Natural killer cell (primary cell): ENCODE data around the gene DSTN. TPM values are rescaled to one million over a fixed set of nuclear protein-coding genes. Genes with fewer than 3 reads are reported as not detected.

Source experiments
- ATAC-seq, 3 donors: fragments of 150-1000 bp in 2 of 3; fragments of 200-7000 bp in 1 of 3; cut with Tn5 transposase; 1 replicate in 1 of 3; 2 replicates in 2 of 3; pipeline ENCODE4 v1.10.0; 2021; ENCODE audit warnings: mild to moderate bottlenecking in 2 of 3, moderate library complexity in 2 of 3
- DNase-seq, 2 donors: peaks; one replicate each; pipeline versions ENCODE4 v3.0.0 to v3.0.0-alpha.2; 2013 to 2021; ENCODE audit warnings: mixed read lengths in 1 of 2
- H3K27ac ChIP-seq: one replicate; pipeline ENCODE4 v1.5.1; 2013; ENCODE audit warnings: mild to moderate bottlenecking, low read length
- H3K27me3 ChIP-seq: one replicate; pipeline ENCODE4 v1.6.1; 2013; ENCODE audit warnings: low read length; ENCODE audit not compliant: control insufficient read depth, insufficient read depth
- H3K36me3 ChIP-seq: one replicate; pipeline ENCODE4 v1.6.1; 2013; ENCODE audit warnings: low read length; ENCODE audit not compliant: control insufficient read depth, insufficient read depth
- H3K4me1 ChIP-seq: one replicate; pipeline ENCODE4 v1.6.1; 2013; ENCODE audit warnings: low read length; ENCODE audit not compliant: control insufficient read depth, insufficient read depth
- H3K4me3 ChIP-seq: one replicate; pipeline ENCODE4 v1.5.1; 2013; ENCODE audit warnings: low read length
- H3K9me3 ChIP-seq: one replicate; pipeline ENCODE4 v1.6.1; 2013; ENCODE audit warnings: low read length; ENCODE audit not compliant: control insufficient read depth, insufficient read depth
- H3K27ac Mint-ChIP-seq, 2 donors: one replicate each; pipeline ENCODE4 v1.8.0; 2022; ENCODE audit warnings: mild to moderate bottlenecking in 2 of 2, mixed read lengths in 2 of 2, moderate library complexity in 1 of 2
- H3K27me3 Mint-ChIP-seq, 2 donors: one replicate each; pipeline ENCODE4 v1.8.0; 2022; ENCODE audit warnings: low read depth in 2 of 2, mixed read lengths in 2 of 2
- H3K36me3 Mint-ChIP-seq: one replicate; pipeline ENCODE4 v1.8.0; 2022; ENCODE audit warnings: mixed read lengths
- H3K4me1 Mint-ChIP-seq, 2 donors: one replicate each; pipeline ENCODE4 v1.8.0; 2022; ENCODE audit warnings: mixed read lengths in 2 of 2
- H3K4me3 Mint-ChIP-seq: one replicate; pipeline ENCODE4 v1.8.0; 2022; ENCODE audit warnings: mild to moderate bottlenecking, moderate library complexity, mixed read lengths
- H3K9me3 Mint-ChIP-seq, 2 donors: one replicate each; pipeline ENCODE4 v1.8.0; 2022; ENCODE audit warnings: mixed read lengths in 2 of 2
- WGBS: methylation state at CpG from one replicate; pipeline ENCODE4 v1.1.7; 2013; ENCODE audit warnings: missing lambda C conversion rate; ENCODE audit not compliant: insufficient coverage; 5-methylcytosine and 5-hydroxymethylcytosine counted together
- intact Hi-C: fragments of 100-400 bp; cut with micrococcal nuclease; formaldehyde crosslinking; loops from one replicate; pipeline ENCODE4 v1.14.2; 2022
- total RNA-seq, 4 donors: library from RNA; stranded (reverse); fragments of 120-200 nt in 1 of 4; gene quantifications; one replicate each; pipeline versions ENCODE4 v1.2.3 to v1.2.4, GENCODE V29; 2013 to 2022
- TF ChIP-seq, protein P1 (sequence below): fragments of 200-600 bp; IDR thresholded peaks from one replicate; pipeline ENCODE4 v1.8.0; 2022; ENCODE audit warnings: antibody characterized with exemption

The DSTN gene
- total RNA-seq, 3 donors from 2014 or later (not counting 1 experiment from before 2014, with no cell fraction given) = 47.5 to 73.5 (median 70.0) TPM

DNA sequence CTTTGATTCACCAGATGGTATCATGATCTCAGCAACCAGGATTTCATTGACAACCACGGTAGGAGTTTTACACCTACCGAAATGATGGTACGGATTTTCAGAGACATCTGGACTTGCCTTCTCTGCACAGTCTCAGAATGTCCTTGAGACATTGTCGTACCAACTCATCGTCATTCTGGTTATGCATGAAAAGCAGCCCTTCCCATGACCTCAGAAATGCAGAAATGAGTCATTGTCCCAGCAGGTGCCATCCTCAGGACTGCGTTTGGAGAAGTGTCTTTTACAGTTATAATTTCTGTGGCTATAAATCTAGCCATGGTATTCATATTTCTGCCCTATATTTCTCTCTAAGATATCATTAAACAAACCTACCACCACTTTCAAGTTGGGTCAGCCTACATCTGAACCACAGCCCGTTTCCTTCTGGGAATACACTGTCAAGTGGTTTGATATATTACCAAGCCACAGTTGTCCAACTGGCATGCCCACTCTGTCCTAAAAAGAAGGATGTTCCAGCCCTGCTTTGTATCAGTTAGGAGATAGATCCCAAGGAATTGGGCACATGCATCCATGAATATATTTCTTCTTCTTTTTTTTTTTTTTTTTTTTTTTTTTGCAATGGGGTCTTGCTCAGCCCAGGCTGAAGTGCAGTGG is 31.2 kb upstream of the DSTN start:
- no peak for ATAC-seq
- H3K27me3 ChIP-seq = no peaks in the 10 kb centered on the region
- Mint-ChIP-seq H3K4me1 (peaks cover 16% of the 10 kb centered on the region in 2 donors), H3K4me3 (no peak overlapping the region), H3K27ac (no peak overlapping the region), H3K9me3 (no peaks in the 10 kb centered on the region), H3K27me3 (peaks cover 13 to 40% of the 10 kb centered on the region in 2 donors), H3K36me3 (no peaks in the 10 kb centered on the region)
- no peak overlapping the region for H3K4me3 ChIP-seq
- no peaks in the 10 kb centered on the region for H3K36me3 ChIP-seq
- peak in 1 of 2 donors; percentile 6 for DNase-seq
- H3K4me1 ChIP-seq = peaks cover 6% of the 10 kb centered on the region
- H3K9me3 ChIP-seq = no peaks in the 10 kb centered on the region
- TF ChIP-seq, protein P1, sequence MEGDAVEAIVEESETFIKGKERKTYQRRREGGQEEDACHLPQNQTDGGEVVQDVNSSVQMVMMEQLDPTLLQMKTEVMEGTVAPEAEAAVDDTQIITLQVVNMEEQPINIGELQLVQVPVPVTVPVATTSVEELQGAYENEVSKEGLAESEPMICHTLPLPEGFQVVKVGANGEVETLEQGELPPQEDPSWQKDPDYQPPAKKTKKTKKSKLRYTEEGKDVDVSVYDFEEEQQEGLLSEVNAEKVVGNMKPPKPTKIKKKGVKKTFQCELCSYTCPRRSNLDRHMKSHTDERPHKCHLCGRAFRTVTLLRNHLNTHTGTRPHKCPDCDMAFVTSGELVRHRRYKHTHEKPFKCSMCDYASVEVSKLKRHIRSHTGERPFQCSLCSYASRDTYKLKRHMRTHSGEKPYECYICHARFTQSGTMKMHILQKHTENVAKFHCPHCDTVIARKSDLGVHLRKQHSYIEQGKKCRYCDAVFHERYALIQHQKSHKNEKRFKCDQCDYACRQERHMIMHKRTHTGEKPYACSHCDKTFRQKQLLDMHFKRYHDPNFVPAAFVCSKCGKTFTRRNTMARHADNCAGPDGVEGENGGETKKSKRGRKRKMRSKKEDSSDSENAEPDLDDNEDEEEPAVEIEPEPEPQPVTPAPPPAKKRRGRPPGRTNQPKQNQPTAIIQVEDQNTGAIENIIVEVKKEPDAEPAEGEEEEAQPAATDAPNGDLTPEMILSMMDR = no peak
- intact Hi-C loops = loop anchor here (5.0 kb wide), 1 partner anchor 144 kb away; the partner anchor contains the start of gene RRBP1
- 46% methylated on average over 6 of the region's 7 CpGs for WGBS
- no peak overlapping the region for H3K27ac ChIP-seq

DNA sequence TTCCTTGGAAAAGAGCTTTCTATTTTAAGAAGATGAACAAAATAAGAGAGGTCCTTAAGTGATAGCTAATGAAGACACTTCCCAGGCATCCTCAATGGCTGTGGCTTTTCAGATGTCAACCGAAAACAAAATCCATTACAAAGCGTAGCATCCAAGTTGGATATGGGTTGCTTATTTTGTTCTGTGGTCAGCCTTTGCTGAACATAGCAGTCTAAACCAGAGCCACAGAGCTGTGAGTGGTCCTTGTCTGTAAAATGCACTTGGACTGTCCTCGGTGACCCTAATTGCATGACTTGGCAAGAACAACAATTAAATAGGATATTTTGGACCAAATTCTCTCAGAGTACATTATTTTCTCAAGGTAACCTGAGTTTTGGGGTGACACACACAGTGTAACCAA is 28.3 kb upstream of the DSTN start:
- DNase-seq (no peak), ATAC-seq (no peak)
- Mint-ChIP-seq H3K27me3 (peaks cover 21 to 46% of the 10 kb centered on the region in 2 donors), H3K4me1 (peaks cover 6 to 7% of the 10 kb centered on the region in 2 donors), H3K4me3 (no peak overlapping the region), H3K36me3 (no peaks in the 10 kb centered on the region), H3K9me3 (no peaks in the 10 kb centered on the region), H3K27ac (no peak overlapping the region)
- no peaks in the 10 kb centered on the region for H3K27me3 ChIP-seq
- intact Hi-C loops = no loop called here
- H3K36me3 ChIP-seq = no peaks in the 10 kb centered on the region
- H3K27ac ChIP-seq = no peak overlapping the region
- H3K4me1 ChIP-seq = peaks cover 6% of the 10 kb centered on the region
- TF ChIP-seq, protein P1 = no peak
- H3K9me3 ChIP-seq = no peaks in the 10 kb centered on the region
- no peak overlapping the region for H3K4me3 ChIP-seq
- 98% methylated on average over 3 of the region's 3 CpGs for WGBS

DNA sequence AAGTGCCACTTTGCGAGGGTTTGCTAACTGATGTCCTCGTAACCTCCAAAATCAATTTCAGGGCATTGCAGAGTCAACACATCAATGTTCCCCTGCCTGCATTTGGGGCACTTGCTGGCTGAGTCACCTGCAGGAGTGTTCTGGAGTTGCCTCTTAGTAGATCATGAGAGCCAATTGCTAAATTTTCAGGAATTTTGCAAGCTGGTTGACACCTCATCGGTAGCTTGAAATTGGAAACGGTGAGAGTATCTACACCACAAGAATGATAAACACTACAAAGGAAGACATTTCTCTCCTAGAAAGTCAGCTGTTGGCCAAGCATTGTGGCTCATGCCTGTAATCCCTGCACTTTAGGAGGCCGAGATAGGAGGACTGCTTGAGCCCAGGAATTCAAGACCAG is 27.9 kb upstream of the DSTN start:
- H3K36me3 ChIP-seq = no peaks in the 10 kb centered on the region
- no peaks in the 10 kb centered on the region for H3K27me3 ChIP-seq
- DNase-seq (no peak), ATAC-seq (no peak)
- H3K4me3 ChIP-seq = no peak overlapping the region
- H3K27ac ChIP-seq = no peak overlapping the region
- H3K27me3 Mint-ChIP-seq = peaks cover 21 to 46% of the 10 kb centered on the region in 2 donors
- peaks cover 2% of the 10 kb centered on the region for H3K4me1 ChIP-seq
- WGBS = 90% methylated on average over 5 of the region's 5 CpGs
- no peaks in the 10 kb centered on the region for H3K9me3 Mint-ChIP-seq
- intact Hi-C loops = no loop called here
- TF ChIP-seq, protein P1 = no peak
- H3K4me1 Mint-ChIP-seq = peaks cover 2 to 3% of the 10 kb centered on the region in 2 donors
- no peak overlapping the region for H3K27ac Mint-ChIP-seq
- H3K4me3 Mint-ChIP-seq = no peak overlapping the region
- no peaks in the 10 kb centered on the region for H3K9me3 ChIP-seq
- H3K36me3 Mint-ChIP-seq = no peaks in the 10 kb centered on the region

DNA sequence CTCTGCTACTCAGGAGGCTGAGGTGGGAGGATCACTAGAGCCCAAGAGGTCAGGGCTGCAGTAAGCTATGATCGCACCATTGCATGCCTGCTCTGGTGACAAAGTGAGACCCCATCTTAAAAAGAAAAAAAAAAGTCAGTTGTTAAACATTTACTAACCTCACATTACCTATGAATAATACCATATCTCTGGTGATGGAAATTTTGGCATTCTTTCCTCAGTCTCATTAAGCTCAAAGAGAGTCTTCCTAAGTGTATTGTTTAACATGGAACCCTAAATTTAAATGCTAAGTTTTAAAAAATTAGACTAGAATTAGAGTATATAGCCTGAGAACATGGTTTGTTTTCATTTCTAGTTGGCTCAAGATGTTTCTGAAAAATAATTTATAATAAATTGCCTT is 27.4 kb upstream of the DSTN start:
- TF ChIP-seq, protein P1 = no peak
- no peak for ATAC-seq
- H3K9me3 ChIP-seq = no peaks in the 10 kb centered on the region
- 100% methylated on average over 1 of the region's 1 CpG for WGBS
- DNase-seq = no peak
- intact Hi-C loops = no loop called here
- Mint-ChIP-seq H3K27me3 (peaks cover 21 to 46% of the 10 kb centered on the region in 2 donors), H3K4me1 (no peaks in the 10 kb centered on the region), H3K4me3 (no peak overlapping the region), H3K36me3 (no peaks in the 10 kb centered on the region), H3K9me3 (no peaks in the 10 kb centered on the region), H3K27ac (no peak overlapping the region)
- no peak overlapping the region for H3K4me3 ChIP-seq
- H3K27ac ChIP-seq = no peak overlapping the region
- H3K36me3 ChIP-seq = no peaks in the 10 kb centered on the region
- H3K27me3 ChIP-seq = no peaks in the 10 kb centered on the region
- H3K4me1 ChIP-seq = no peaks in the 10 kb centered on the region
